SU-DHL-6 (cell line): ENCODE results near the gene SEPTIN10.

ENCODE experiments used
- H2AFZ ChIP-seq: fragments of 200-600 bp; sonication (generic); 2 replicates; pipeline ENCODE4 v1.6.1; 2014; ENCODE audit warnings: low read depth, mild to moderate bottlenecking, moderate library complexity, mixed read lengths, antibody characterized with exemption, low read length; ENCODE audit not compliant: severe bottlenecking
- H3F3A ChIP-seq: fragments of 200-600 bp; shearing (Covaris generic); 2 replicates; pipeline ENCODE4 v1.6.0; 2016; ENCODE audit warnings: antibody characterized with exemption, mild to moderate bottlenecking; ENCODE audit not compliant: insufficient read depth
- H3K27ac ChIP-seq: fragments of 200-600 bp; sonication (generic); 2 replicates; pipeline ENCODE4 v1.5.1; 2016; ENCODE audit warnings: low read depth, mild to moderate bottlenecking, low read length, moderate library complexity, mixed read lengths
- H3K27me3 ChIP-seq: fragments of 200-600 bp; sonication (generic), shearing (Covaris generic); 2 replicates; pipeline ENCODE4 v1.6.0; 2014; ENCODE audit warnings: mild to moderate bottlenecking, low read length
- H3K36me3 ChIP-seq: fragments of 200-600 bp; sonication (generic); 2 replicates; pipeline ENCODE4 v1.6.1; 2014; ENCODE audit warnings: mild to moderate bottlenecking, low read length, mixed read lengths
- H3K4me2 ChIP-seq: fragments of 300-600, 200-600 bp; shearing (Covaris generic), sonication (generic); 2 replicates; pipeline ENCODE4 v1.6.0; 2014; ENCODE audit warnings: low read length, low read depth, mild to moderate bottlenecking; ENCODE audit not compliant: poor library complexity, severe bottlenecking
- H3K4me3 ChIP-seq: fragments of 200-600 bp; sonication (generic); 2 replicates; pipeline ENCODE4 v1.5.1; 2014; ENCODE audit warnings: antibody characterized with exemption, low read length, mild to moderate bottlenecking, mixed read lengths; ENCODE audit not compliant: insufficient read depth, poor library complexity, severe bottlenecking
- H3K79me2 ChIP-seq: fragments of 200-600 bp; sonication (generic); 2 replicates; pipeline ENCODE4 v1.6.1; 2014; ENCODE audit warnings: mild to moderate bottlenecking, low read length, moderate library complexity; ENCODE audit not compliant: insufficient read depth
- H3K9ac ChIP-seq: fragments of 200-600 bp; sonication (generic); 2 replicates; pipeline ENCODE4 v1.7.0; 2014; ENCODE audit warnings: mild to moderate bottlenecking, low read length
- H3K9me2 ChIP-seq: fragments of 200-600 bp; sonication (generic); replicated peaks from 2 replicates; pipeline ENCODE4 v1.6.1; 2014; ENCODE audit warnings: low read length; ENCODE audit not compliant: insufficient read depth
- H3K9me3 ChIP-seq: fragments of 200-600 bp; sonication (generic); 2 replicates; pipeline ENCODE4 v1.6.1; 2014; ENCODE audit warnings: low read length, mixed read lengths; ENCODE audit not compliant: insufficient read depth
- H4K20me1 ChIP-seq: fragments of 200-600 bp; sonication (generic); 2 replicates; pipeline ENCODE4 v1.6.1; 2014; ENCODE audit warnings: low read depth, mild to moderate bottlenecking, antibody characterized with exemption, low read length, moderate library complexity, mixed read lengths
- CTCF ChIP-seq: fragments of 200-600 bp; sonication (generic); IDR thresholded peaks from one replicate; pipeline ENCODE4 v1.5.1; 2017; ENCODE audit warnings: antibody characterized with exemption, mild to moderate bottlenecking, low read length, moderate library complexity; ENCODE audit not compliant: insufficient read depth, poor library complexity, severe bottlenecking
- EZH2phosphoT487 ChIP-seq: fragments of 200-600 bp; sonication (generic), shearing (Covaris generic); conservative IDR thresholded peaks from 2 replicates; pipeline ENCODE4 v1.6.1; 2018; ENCODE audit warnings: mild to moderate bottlenecking, antibody characterized with exemption, low read length, moderate library complexity, mixed read lengths

The SEPTIN10 gene

GRCh38 chr2:109624339-109624738 lies 10.6 kb upstream of the SEPTIN10 start:
- Histone ChIP-seq H3K4me3 (no peak overlapping the region), H3K27ac (no peak overlapping the region), H3K79me2 (no peaks in the 10 kb centered on the region), H3K36me3 (no peaks in the 10 kb centered on the region), H2AFZ (no peak overlapping the region), H3K9ac (no peak overlapping the region), H3K9me3 (no peaks in the 10 kb centered on the region), H3K9me2 (no peaks in the 10 kb centered on the region), H3K4me2 (no peak overlapping the region), H4K20me1 (no peaks in the 10 kb centered on the region), H3F3A (no peaks in the 10 kb centered on the region), H3K27me3 (no peaks in the 10 kb centered on the region)
- TF ChIP-seq CTCF (no peak), EZH2phosphoT487 (no peak)

- H3K9me3 ChIP-seq, result no peaks in the 10 kb centered on the region
- H3K36me3 ChIP-seq, result no peaks in the 10 kb centered on the region
- H3K4me3 ChIP-seq, result no peak overlapping the region
- H2AFZ ChIP-seq, result no peak overlapping the region
- H3K79me2 ChIP-seq, result no peaks in the 10 kb centered on the region
- TF ChIP-seq EZH2phosphoT487 (no peak), CTCF (no peak)
- H4K20me1 ChIP-seq, result no peaks in the 10 kb centered on the region
- no peaks in the 10 kb centered on the region for H3F3A ChIP-seq
- no peak overlapping the region for H3K27ac ChIP-seq
- no peak overlapping the region for H3K4me2 ChIP-seq
- H3K27me3 ChIP-seq, result no peaks in the 10 kb centered on the region
- no peaks in the 10 kb centered on the region for H3K9me2 ChIP-seq
- no peak overlapping the region for H3K9ac ChIP-seq
Observed at GRCh38 chr2:109623923-109624322, 10.2 kb upstream of the SEPTIN10 start.

- no peaks in the 10 kb centered on the region for H3F3A ChIP-seq
- no peaks in the 10 kb centered on the region for H3K27me3 ChIP-seq
- no peaks in the 10 kb centered on the region for H3K9me2 ChIP-seq
- H4K20me1 ChIP-seq, result no peaks in the 10 kb centered on the region
- no peaks in the 10 kb centered on the region for H3K36me3 ChIP-seq
- H3K79me2 ChIP-seq, result no peaks in the 10 kb centered on the region
- H3K4me3 ChIP-seq, result no peak overlapping the region
- H3K9me3 ChIP-seq, result no peaks in the 10 kb centered on the region
- no peak overlapping the region for H3K4me2 ChIP-seq
- no peak overlapping the region for H3K9ac ChIP-seq
- TF ChIP-seq CTCF (no peak), EZH2phosphoT487 (no peak)
- H2AFZ ChIP-seq, result no peak overlapping the region
- no peak overlapping the region for H3K27ac ChIP-seq
Observed at GRCh38 chr2:109623297-109623696, 9.5 kb upstream of the SEPTIN10 start.

- Histone ChIP-seq H3K36me3 (no peaks in the 10 kb centered on the region), H3K9ac (no peak overlapping the region), H4K20me1 (no peaks in the 10 kb centered on the region), H3K9me2 (no peaks in the 10 kb centered on the region), H3K4me3 (no peak overlapping the region), H3K27me3 (no peaks in the 10 kb centered on the region), H3K9me3 (no peaks in the 10 kb centered on the region), H3K79me2 (no peaks in the 10 kb centered on the region), H3F3A (no peaks in the 10 kb centered on the region), H3K4me2 (no peak overlapping the region), H2AFZ (no peak overlapping the region), H3K27ac (no peak overlapping the region)
- TF ChIP-seq EZH2phosphoT487 (no peak), CTCF (no peak)
Observed at GRCh38 chr2:109619032-109619615, 5.4 kb upstream of the SEPTIN10 start.
